ENCODE results near the gene NFATC1. TPM values are rescaled to one million over a fixed set of nuclear protein-coding genes. Genes with fewer than 3 reads are reported as not detected.
"Not testable (repeated sequence)": the region's sequence is repeated elsewhere in the genome, so short reads cannot be mapped to it uniquely, and the experiment has no call there.

The NFATC1 gene
- total RNA-seq, 2 donors from 2014 or later = 5.2 to 5.9 TPM

DNA sequence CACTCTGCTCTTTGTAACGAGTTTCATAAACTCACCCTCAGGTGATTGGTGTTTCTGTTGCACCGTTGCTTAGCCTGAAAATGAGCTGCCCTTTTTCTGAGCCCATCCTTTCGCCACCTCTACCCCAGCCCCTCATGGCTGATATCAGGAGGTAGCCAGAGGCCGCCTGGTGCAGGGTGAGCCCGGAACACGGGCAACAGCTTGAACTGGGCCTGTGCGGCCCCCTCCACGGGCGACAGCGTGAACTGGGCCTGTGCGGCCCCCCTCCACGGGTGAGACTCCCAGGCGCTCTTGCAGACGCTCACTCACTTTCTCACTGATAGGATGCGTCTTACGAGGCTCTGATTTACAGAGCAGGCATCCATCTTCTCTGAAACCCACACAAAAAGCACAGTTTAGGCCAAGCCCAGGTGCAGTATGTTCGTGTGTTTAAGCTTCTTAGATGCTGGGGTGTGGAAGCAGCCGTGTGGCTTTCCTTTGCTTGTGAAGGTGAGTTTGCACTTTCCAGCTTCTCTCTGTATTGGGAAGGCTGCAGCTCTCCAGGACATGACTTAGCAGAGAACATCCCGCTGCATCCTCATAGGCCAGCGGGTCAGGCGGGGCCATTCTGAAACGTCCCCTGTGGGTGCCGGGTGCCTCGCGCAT is 83.5 kb downstream of the NFATC1 start:
- Histone ChIP-seq H3K4me1 (no peaks in the 10 kb centered on the region), H3K36me3 (replicated peaks in 1 of 2; ENCODE audit: insufficient read depth in 1 of 2, low read depth in 2 of 2) (no peaks in the 10 kb centered on the region), H3K27ac (no peak overlapping the region), H3K9me3 (no peaks in the 10 kb centered on the region), H3K27me3 (no peaks in the 10 kb centered on the region), H3K4me3 (no peak overlapping the region)
- intact Hi-C loops (cut with DNase I) = no loop called here
- no peak for TF ChIP-seq POLR2A (IDR thresholded peaks at IDR 0.05)
- TF ChIP-seq, protein P1, sequence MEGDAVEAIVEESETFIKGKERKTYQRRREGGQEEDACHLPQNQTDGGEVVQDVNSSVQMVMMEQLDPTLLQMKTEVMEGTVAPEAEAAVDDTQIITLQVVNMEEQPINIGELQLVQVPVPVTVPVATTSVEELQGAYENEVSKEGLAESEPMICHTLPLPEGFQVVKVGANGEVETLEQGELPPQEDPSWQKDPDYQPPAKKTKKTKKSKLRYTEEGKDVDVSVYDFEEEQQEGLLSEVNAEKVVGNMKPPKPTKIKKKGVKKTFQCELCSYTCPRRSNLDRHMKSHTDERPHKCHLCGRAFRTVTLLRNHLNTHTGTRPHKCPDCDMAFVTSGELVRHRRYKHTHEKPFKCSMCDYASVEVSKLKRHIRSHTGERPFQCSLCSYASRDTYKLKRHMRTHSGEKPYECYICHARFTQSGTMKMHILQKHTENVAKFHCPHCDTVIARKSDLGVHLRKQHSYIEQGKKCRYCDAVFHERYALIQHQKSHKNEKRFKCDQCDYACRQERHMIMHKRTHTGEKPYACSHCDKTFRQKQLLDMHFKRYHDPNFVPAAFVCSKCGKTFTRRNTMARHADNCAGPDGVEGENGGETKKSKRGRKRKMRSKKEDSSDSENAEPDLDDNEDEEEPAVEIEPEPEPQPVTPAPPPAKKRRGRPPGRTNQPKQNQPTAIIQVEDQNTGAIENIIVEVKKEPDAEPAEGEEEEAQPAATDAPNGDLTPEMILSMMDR (IDR thresholded peaks at IDR 0.05) = no peak
- WGBS, 2 donors = 86 to 87% methylated on average over 18 to 25 of the region's 25 CpGs
- no peak for ATAC-seq
- DNase-seq = no peak

DNA sequence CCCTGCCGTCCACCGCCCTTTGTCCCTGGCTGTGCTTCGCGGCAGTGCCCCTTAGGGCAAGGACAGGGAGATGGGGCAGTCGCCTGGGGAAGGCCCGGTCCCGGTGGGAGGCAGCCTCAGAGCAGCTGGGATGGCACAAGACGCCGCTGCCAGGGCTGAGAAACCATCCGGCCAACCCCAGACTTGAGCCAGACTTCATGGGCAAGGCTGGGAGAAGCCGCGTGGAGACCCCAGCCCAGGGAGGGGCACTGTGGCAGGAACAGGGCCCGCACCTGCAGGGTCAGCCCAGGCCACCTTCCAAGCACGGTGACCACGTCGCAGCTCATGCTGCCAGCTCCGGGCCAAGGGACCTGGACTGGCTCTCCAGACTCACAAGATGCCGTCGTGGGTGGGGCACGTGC is 84.0 kb downstream of the NFATC1 start:
- Histone ChIP-seq H3K27ac (no peak overlapping the region), H3K4me1 (no peaks in the 10 kb centered on the region), H3K9me3 (no peaks in the 10 kb centered on the region), H3K4me3 (no peak overlapping the region), H3K36me3 (replicated peaks in 1 of 2; ENCODE audit: insufficient read depth in 1 of 2, low read depth in 2 of 2) (no peaks in the 10 kb centered on the region), H3K27me3 (no peaks in the 10 kb centered on the region)
- no peak for DNase-seq
- ATAC-seq = no peak
- TF ChIP-seq POLR2A (IDR thresholded peaks at IDR 0.05) = no peak
- TF ChIP-seq, protein P1 (IDR thresholded peaks at IDR 0.05) = no peak
- WGBS, 2 donors = 88 to 98% methylated on average over 8 to 19 of the region's 20 CpGs
- intact Hi-C loops (cut with DNase I) = no loop called here

DNA sequence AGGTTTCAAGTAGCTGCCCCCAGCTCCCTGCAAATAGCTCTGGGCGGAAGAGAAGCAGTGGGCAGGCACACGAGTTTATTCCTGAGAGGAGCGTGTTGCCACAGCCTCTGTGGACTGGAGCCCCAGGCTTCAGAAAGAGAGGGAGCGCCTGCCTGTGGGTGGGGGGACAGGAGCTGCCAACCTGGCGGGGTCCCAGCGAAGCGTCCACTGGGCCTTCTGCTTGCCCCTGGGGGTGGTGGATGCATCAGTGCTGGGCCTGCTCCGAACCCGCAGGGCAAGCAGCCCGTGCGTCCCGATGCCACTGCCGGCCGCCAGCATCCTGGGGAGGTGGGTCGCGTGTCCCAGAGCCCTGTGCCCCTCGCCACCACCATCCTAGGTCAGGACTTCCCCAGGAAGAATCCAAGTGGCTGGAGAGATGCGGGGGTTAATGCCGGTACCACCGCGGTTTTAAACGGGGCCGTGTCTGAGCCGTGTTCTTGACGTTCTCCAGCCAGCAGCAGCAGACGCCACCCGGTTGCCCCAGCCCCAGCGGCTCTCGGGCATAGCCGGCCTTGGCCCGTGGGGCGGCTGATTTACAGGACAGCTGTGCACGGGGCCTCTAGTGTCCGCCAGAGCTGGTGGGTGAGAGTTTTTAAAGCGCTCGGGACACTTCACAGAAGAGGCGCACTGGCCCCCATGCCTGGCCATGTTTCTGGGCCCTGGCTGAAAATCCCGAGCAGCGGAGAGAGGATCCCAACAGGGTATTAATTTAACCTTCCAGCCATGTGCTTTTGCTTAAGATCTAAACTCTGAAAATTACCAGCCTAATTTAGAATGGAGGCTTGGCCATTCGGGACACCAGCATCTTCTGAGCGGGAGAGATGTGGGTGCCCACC is 84.7 kb downstream of the NFATC1 start:
- intact Hi-C loops (cut with DNase I) = no loop called here
- 89 to 91% methylated on average over 7 to 41 of the region's 41 CpGs for WGBS, 2 donors
- Histone ChIP-seq H3K9me3 (no peaks in the 10 kb centered on the region), H3K4me1 (no peaks in the 10 kb centered on the region), H3K27ac (no peak overlapping the region), H3K36me3 (replicated peaks in 1 of 2; ENCODE audit: insufficient read depth in 1 of 2, low read depth in 2 of 2) (no peaks in the 10 kb centered on the region), H3K27me3 (no peaks in the 10 kb centered on the region), H3K4me3 (no peak overlapping the region)
- DNase-seq (no peak), ATAC-seq (no peak)
- TF ChIP-seq POLR2A (IDR thresholded peaks at IDR 0.05) = no peak
- TF ChIP-seq, protein P1 (IDR thresholded peaks at IDR 0.05) = no peak

DNA sequence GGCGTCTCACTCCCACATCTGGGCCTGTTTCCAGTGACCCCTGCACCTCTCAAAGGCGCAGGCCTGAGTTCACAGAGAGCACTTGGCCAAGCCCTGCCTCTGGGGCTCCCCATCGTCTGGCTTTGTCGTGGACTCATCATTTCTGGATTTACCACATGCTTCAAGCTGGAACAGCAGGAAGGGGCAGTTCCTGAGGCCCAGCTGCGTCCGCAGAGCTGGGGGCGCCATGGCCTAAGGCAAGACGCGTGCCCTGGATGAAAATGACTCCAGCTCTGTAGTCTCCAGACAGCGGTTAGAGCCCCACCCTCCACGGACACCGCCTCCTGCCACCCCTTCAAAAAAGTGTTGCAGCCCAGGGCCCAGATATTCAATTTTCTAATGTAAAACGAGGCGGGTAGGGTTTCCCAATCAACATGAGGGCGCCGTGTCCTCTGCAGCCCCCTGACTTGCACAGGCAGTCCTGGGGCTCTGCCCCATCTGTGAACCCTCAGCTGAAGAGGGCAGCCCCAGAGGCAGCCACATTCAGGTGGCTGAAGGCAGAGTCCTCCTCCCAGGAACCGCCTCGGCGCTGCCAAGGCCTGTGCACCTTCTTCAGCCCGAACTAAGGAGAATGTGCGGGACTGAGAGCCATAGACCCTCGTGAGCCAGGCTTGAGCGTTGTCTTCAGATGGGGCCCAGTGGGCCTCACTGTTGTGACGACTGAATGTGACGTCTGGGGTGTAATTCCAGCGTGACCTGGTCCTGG is 85.5 kb downstream of the NFATC1 start:
- H3K4me3 ChIP-seq = no peak overlapping the region
- H3K4me1 ChIP-seq = no peaks in the 10 kb centered on the region
- no peaks in the 10 kb centered on the region for H3K9me3 ChIP-seq
- H3K36me3 ChIP-seq (replicated peaks in 1 of 2; ENCODE audit: insufficient read depth in 1 of 2, low read depth in 2 of 2) = no peaks in the 10 kb centered on the region
- no peak overlapping the region for H3K27ac ChIP-seq
- TF ChIP-seq, protein P1 (IDR thresholded peaks at IDR 0.05) = no peak
- no peak for TF ChIP-seq POLR2A (IDR thresholded peaks at IDR 0.05)
- 87% methylated on average over 12 to 26 of the region's 26 CpGs for WGBS, 2 donors
- ATAC-seq = no peak
- intact Hi-C loops (cut with DNase I) = no loop called here
- DNase-seq = no peak
- H3K27me3 ChIP-seq = no peaks in the 10 kb centered on the region

DNA sequence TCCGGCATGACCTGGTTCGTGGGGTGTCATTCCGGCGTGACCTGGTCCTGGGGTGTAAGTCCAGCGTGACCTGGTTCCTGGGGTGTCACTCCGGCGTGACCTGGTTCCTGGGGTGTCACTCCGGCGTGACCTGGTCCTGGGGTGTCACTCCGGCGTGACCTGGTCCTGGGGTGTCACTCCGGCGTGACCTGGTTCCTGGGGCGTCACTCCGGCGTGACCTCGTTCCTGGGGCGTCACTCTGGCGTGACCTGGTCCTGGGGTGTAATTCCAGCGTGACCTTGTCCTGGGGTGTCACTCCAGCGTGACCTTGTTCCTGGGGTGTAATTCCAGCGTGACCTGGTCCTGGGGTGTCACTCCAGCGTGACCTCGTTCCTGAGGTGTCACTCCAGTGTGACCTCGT is 87.7 kb downstream of the NFATC1 start:
- H3K9me3 ChIP-seq; H3K36me3 ChIP-seq (replicated peaks in 1 of 2; ENCODE audit: insufficient read depth in 1 of 2, low read depth in 2 of 2); intact Hi-C loops (cut with DNase I); H3K4me1 ChIP-seq; H3K27ac ChIP-seq; ATAC-seq; H3K27me3 ChIP-seq; H3K4me3 ChIP-seq: not testable (repeated sequence)
- DNase-seq = peak in 1 of 4 donors; percentile 2
- WGBS, 2 donors = 89 to 98% methylated on average over 10 to 25 of the region's 25 CpGs
